AG04449 (cell line): ENCODE results near the gene PRPF40A.

Experiments
- CTCF ChIA-PET: fragments of 350-600 bp; formaldehyde crosslinking; extraction: SDS; loops from one replicate; lab custom pipeline; 2021; ENCODE audit warnings: antibody characterized with exemption; lab: Yijun Ruan, JAX
- POLR2A ChIA-PET: fragments of 400-600, 350-600 bp; formaldehyde crosslinking; extraction: SDS; loops from one replicate; lab custom pipeline; 2020; ENCODE audit warnings: antibody characterized with exemption, inconsistent platforms; lab: Yijun Ruan, JAX
- DNase-seq: peaks from one replicate; pipeline ENCODE4 v3.0.0-alpha.2; 2010; ENCODE audit warnings: low read depth, low spot score
- H3K4me3 ChIP-seq: 2 replicates; pipeline ENCODE4 v1.5.1; 2011; ENCODE audit warnings: low read depth, mild to moderate bottlenecking, control low read depth, low read length
- CTCF ChIP-seq: IDR thresholded peaks from one replicate; pipeline ENCODE4 v1.5.1; 2011; ENCODE audit warnings: mild to moderate bottlenecking, moderate library complexity, low read length, control low read depth, inconsistent platforms; ENCODE audit not compliant: insufficient read depth; ENCODE audit errors: missing control alignments

Gene PRPF40A

GRCh38 chr2:152618193-152618564, 99.1 kb downstream of the PRPF40A start:
- POLR2A ChIA-PET: interaction anchor here (0.6 kb wide), 1 partner anchor 508 kb away, joined by 5 read pairs; no protein-coding TSS in a partner anchor
- no peak overlapping the region for H3K4me3 ChIP-seq
- CTCF ChIA-PET: interaction anchor here (1.0 to 8.6 kb wide), 5 partner anchors 9 to 429 kb away, joined by 3 to 63 read pairs (median 4); no protein-coding TSS in a partner anchor
- no peak for DNase-seq
- TF ChIP-seq CTCF: no peak

- no peak for TF ChIP-seq CTCF
- CTCF ChIA-PET: interaction anchor here (0.9 to 8.6 kb wide), 6 partner anchors 10 to 428 kb away, joined by 3 to 63 read pairs (median 4); no protein-coding TSS in a partner anchor
- no peak overlapping the region for H3K4me3 ChIP-seq
- no peak for DNase-seq
- POLR2A ChIA-PET: interaction anchor here (0.6 kb wide), 1 partner anchor 507 kb away, joined by 5 read pairs; no protein-coding TSS in a partner anchor
Observed at GRCh38 chr2:152617456-152618192, 99.6 kb downstream of the PRPF40A start.

- ChIA-PET POLR2A (no interaction called here), CTCF (interaction anchor here (0.9 to 8.6 kb wide), 4 partner anchors 9 to 20 kb away, joined by 3 to 63 read pairs (median 12); no protein-coding TSS in a partner anchor)
- no peak for TF ChIP-seq CTCF
- H3K4me3 ChIP-seq: no peak overlapping the region
- no peak for DNase-seq
Observed at GRCh38 chr2:152615177-152615576, 102.1 kb downstream of the PRPF40A start.

DNA sequence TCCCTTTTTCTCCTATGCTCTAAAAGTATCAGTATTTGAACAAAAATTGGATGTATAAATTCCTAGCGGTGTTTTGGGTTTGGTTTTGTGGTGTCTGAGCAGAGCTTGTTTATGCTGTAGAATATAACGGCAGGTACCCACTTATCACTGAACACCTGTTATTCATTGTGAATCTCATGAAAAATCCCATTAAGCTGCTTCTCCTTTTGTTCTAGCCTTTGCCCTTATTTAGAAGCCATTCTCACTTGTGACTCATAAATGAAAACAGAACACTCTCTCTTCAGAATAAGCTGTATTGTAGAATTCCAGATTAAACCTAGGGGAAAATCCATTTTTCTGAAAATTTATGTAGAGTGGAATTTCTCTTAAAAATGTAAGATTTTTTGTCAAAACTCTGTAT, 104.0 kb downstream of the PRPF40A start:
- ChIA-PET POLR2A (interaction anchor here (1.2 kb wide), 1 partner anchor 40 kb away, joined by 3 read pairs; no protein-coding TSS in a partner anchor), CTCF (interaction anchor here (2.1 to 2.5 kb wide), 2 partner anchors 14 to 438 kb away, joined by 8 to 21 read pairs; partner anchors contain the start of gene STAM2)

GRCh38 chr2:152611458-152612231, 105.6 kb downstream of the PRPF40A start:
- TF ChIP-seq CTCF: no peak
- ChIA-PET CTCF (interaction anchor here (1.0 to 1.8 kb wide), 4 partner anchors 14 to 436 kb away, joined by 3 to 4 read pairs (median 4); partner anchors contain the start of gene STAM2), POLR2A (interaction anchor here (0.6 kb wide), 1 partner anchor 10 kb away, joined by 3 read pairs; no protein-coding TSS in a partner anchor)
- DNase-seq: peak; percentile 47
- H3K4me3 ChIP-seq: no peak overlapping the region

More for the DNA sequence above, 104.0 kb downstream of the PRPF40A start:
- TF ChIP-seq CTCF: no peak
- no peak for DNase-seq
- no peak overlapping the region for H3K4me3 ChIP-seq

DNA sequence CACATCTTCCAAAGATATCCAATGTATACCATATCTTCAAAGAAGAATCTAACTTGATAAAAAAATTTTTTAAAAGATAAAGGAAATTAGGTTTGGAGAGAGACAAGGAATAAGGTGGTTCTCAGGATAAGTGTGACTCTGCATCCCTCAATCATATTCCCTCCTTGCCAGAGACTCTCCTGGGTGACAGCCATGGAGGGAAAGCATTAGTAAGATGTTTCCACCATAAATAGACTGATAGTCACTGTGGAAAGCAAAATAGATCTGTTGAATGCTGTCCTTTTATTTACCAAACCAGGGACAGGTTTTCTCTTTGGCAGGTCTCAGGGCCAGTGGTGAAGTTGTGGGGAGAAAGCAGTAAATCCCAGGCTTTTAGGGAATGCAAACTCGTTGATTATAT, 107.6 kb downstream of the PRPF40A start:
- ChIA-PET POLR2A (no interaction called here), CTCF (no interaction called here)
- H3K4me3 ChIP-seq: no peak overlapping the region
- DNase-seq: no peak
- no peak for TF ChIP-seq CTCF
